Stimulated activated CD8-positive, alpha-beta memory T cell treated with anti-CD3 and anti-CD28 coated beads, Interleukin-4, amount 100 ng/mL, for 1 hour (primary cell): Measurements from ENCODE around the gene EBF3.

ENCODE experiments used
- DNase-seq, 2 donors: peaks; one replicate each; pipeline ENCODE4 v3.0.0-alpha.2; 2020; ENCODE audit warnings: low read depth in 2 of 2, low spot score in 1 of 2

EBF3 gene

DNA sequence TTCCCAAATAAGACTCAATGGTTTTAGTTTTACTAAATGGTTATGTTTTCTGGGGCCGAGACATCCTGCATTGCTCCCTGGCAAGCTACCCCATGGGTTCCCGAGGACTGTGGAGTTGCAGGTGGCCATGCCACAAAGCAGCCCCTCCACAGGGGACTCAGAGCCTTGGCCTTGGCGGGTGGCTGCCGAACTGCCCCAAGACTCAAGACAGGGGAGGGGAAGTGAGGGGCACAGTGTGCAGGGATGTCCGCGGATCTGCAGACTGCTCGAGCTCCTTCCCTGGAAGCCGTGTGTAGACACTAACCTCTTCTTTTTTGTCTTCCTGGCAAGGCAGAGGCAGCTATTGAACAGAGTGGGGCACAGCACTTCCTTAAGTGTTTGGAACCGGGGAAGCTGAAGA lies 154.6 kb downstream of the EBF3 start:
- no peak for DNase-seq

DNA sequence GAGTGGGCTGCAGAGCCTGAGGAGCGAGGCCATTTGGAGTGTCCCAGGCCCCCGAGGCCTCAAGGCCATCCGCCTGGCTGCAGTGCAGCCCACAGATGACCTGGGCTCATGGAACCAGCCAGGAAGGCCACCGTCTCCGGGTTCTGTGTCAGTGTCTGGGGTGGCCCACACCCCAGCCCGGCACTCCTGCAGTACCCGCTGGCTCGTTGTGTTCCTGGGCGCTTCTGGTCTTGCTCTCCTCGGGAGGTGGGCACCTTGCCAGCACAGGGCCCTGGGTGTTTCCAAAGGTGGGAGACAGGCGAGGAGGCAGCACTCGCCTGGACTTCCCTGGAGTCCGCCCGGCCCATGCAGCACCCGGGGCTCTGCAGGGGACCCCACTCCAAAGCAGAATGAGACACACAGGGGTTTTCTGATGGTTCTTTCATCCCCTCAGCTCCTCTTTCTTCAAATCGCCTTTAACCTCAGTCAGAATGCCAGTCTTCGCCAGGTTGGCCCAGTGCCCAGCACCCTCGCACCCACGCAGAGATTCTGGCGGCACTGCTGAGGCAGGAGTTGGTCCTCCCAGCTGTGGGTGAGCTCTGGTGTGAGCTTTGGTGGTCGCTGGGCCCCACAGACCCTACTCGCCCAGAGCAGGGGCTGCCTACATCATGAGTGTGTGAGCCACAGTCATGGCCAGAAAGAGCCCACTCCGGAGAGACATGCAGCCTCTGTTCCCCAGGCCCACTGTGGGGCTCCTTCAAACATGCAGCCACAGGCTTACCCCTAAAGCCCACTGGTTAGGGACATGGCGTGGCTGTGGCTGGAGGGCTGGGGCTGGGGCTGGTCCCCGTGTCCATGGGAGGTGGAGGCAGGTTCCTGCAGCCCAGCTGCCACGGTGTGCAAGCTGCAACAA lies 155.7 kb downstream of the EBF3 start:
- DNase-seq = no peak

DNA sequence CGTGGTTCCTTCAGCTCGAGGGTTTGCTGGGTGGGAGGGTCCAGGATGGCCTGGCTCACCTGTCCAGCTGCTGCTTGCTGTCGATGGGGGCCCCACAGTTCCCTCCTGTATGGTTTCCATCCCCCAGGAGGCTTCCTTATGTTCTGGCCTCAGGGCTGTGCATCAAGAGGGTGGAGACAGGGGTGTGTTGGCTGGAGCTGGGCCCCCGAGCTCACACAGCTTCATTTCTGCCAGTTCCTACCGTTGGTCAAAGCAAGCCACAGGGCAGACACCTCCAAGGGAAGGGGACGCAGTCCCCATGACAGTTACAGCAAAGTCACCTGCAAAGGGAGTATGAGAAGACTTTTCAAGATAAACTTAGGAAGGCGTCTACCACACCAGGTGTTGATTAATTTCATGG lies 156.9 kb downstream of the EBF3 start:
- no peak for DNase-seq

DNA sequence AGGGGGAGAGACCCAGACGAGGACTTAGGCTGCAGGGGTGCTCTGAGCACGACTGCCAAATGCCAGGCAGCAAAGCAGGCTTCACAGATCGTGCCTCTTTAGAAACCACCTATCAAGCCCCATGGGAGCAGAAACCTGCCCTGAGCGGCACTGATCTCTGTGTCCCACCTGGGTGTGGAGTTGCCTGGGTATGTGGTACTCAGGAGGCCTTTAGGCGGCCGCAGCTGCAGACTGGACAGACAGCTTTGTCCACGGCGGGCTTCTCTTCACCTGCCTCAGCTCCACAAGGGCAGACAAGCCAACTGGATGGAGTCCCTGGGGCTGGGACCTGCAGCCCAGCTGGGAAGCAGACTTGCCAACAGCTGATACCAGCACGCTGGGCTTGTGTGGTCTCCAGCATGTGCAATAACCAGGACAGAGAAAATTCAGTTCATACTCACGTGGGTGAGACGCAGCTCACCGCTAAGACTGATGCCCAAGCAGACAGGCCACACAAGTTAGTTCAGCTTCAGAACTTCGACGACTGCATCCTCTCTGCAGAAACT lies 163.2 kb downstream of the EBF3 start:
- no peak for DNase-seq

DNA sequence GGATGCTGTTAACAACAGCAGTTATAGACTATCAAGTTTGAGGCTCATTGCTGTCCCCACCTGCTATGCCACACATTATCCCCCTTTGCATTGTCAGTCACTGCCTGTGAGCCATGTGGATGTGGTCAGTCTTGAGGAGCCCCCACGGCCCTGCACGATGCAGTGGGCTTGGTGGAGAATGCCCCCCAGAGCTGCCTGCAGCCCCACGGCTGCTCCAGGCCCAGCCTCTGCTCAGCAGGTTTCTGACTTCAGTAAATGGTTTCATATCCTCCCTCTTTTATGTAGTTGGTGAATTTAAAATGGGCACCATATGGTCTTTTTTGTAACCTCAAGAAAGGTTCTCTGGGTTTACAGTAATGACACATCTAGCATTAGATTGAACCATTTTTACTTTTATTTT lies 164.1 kb downstream of the EBF3 start:
- DNase-seq = no peak

DNA sequence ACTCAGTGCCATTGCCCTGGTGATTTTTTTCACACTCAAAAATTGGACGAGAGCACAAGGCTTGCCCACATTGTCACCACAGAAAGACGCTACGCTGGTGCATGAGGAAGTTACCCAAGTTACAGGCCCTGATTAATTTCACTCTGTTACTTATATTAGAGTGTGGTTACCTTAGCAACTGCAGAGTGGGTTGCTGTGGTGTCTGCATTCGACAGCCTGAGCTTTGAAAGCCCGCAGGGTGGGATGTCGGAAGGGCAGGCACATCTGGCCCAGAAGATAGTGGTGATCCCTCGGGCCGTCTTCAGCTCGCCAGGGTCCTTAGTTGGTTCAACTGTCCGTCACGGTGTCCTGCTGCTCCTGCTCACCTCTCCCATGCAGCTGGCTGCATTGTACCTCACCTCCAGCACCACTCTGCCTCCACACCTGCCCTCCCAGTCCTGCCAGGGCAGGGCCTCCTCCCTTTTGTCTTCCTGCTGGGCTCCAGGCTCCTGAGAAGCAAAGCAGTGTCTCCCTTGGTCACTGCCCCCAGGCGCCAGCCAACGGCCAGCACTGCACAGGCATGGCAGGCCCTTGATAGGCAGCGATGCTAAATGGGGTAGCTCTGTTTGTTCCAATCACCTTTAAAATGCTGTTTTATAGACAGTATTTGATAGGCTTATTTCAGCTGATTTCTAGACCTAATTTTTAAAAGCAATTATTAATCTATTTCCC lies 167.2 kb downstream of the EBF3 start:
- DNase-seq = no peak

DNA sequence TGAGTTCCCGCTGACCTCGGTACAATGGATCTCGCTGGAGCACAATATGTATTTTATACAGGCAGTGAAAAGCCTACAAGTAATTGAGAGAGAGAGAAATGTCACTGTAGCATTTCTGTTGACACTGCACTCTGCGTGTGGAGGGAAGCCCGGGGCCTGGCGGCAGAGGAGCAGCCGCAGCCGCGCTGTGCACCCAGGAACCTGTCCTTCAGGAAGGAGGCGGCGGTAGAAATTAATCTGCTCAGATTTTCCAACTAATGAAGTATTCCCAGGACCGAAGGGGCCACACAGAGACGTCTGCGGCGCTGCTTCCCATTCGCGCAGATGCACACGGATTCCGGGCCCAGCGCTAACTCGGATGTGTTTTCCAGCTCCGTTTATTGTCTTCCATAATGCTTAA lies 170.1 kb downstream of the EBF3 start:
- DNase-seq = no peak

DNA sequence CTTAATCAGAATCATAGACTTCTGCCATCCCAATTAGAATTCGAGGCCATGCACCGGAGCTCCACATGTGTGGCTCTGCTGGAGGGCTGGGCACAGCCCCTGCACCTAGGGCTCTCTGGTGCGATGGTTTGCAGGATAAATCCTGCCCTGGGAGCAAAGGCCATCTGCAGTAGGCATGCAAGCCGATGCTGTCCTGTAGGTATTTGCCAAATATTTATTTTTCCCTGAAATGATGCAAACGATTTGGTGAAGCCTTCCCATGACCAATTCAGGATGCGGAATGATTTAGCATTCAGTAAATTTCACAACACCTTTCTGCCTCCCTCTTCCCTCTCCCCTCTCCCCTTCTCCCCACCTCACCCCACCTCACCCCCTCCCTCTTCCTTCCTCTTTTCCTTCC lies 170.6 kb downstream of the EBF3 start:
- DNase-seq = no peak

DNA sequence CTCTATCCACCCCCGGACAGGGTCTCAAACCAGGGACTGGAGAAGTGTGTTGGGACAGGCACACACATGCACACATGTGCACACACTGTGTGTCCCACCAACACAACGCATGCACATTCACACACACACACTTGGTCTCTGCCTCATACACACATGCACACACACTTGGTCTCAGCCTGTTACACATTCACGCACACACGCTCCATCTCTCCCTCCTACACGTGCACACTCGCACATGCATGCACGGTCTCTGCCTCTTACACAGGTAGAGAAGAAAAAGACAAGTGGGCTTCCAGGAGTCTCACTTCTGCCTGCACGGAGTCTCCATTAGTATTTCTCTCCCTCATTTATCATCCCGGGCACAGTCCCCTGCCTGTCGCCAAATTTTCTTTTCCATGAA lies 171.2 kb downstream of the EBF3 start:
- DNase-seq = no peak

DNA sequence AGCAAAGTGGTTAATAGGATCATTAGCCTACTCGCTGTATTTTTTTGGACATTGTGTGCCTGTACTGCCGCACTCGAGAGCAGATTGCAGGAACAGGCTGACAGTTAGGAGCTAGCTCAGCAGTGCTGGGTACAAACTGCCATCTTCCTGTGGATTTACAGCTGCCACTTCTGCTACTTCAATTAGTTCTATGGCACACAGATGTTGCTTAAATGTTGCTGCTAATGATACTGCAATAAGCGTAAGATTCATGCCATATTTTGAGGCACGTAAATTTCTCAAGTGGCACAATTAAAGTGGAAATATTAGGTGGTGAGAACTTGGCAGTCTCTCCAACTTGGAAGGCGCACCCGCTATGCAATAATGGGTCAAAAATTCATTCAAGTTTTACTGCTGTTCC lies 171.9 kb downstream of the EBF3 start:
- DNase-seq = no peak

DNA sequence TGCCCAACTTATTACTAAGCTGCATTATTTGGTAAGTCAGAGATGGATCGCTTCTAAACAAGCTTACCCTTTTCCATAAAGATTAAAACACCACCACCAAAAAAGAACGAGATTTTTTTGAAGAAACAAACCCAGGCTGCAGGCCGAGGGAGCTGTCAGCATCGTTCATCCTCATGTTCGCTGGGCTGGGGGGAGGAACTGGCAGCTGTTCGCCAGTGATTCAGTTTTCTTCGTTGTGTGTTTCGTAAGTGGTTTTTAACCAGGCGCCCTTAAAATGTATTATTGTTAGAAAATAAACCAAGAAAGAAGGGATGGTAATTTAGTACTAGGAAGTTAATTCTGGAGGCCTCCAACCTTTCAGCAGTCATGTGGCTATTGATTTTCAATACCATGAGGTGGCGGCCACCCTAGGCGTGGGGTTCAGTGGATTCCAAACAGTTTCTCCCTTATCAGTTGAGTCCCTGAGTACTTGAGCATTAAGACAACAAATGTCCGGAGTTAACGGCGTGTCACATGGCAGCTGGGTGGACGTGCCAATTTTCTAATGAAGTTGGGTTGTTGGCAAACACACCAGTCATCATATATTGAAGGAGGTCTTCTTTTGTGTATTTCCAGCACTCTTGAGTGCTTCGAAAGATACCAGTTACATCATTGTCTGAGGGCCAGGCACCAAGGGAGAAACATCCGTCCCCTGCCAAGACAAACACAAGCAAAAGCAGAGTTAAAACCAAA lies 173.2 kb downstream of the EBF3 start:
- no peak for DNase-seq

DNA sequence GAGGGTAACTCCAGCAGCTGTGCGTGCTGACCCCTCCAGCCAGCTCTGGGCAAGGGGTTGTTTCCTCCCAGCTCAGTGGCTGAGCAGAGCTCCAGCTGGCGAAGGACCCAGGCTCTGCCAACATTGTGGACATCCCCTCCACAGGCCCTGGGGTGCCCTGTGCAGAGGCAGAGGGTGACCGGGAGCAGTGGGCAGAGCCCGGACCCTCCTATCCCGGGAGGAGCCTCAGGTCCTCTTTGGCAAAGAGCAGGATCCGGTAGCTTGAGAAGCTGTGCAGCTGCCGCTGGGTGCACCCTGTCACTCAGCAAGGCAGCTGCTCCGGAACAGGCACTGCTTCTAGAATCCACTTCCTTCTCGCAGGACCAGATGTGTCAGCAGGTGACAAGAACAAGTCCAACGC lies 175.9 kb downstream of the EBF3 start:
- DNase-seq = no peak

DNA sequence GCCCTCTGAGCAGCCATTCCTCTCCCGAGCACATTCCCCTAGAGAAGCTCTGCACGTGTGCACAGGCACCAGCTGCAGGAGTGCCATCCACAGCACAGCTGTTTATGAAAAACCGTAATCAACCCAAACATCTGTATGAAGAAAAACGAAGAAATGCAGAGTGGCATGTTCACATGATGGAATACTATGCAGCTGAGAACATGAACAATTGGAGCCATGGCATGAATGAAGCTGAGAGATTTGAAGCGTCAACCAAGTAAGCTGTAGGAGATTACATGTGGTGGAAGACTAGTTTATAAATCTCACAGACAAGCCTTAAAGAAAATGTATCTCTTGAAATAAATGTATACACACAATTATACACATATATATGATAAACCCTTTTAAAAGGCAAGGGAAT lies 176.5 kb downstream of the EBF3 start:
- no peak for DNase-seq

DNA sequence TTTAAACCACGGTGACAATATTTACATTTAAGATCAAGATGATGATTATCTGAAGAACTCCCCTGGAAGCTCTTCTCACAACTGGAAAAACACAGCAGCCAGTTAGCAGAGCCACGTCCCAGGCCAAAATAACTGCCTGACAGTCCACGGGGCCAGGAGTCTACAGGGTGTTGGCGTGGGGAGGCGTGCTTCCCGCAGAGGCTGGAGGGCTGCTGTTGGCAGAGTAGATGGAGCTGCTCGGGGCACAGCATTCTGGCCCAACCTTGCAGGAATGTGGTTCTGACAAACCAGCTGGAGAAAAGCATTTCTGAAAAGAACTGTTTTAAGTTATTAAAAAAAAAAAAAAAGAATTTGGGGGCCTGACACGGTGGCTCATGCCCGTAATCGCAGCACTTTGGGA lies 177.9 kb downstream of the EBF3 start:
- no peak for DNase-seq

DNA sequence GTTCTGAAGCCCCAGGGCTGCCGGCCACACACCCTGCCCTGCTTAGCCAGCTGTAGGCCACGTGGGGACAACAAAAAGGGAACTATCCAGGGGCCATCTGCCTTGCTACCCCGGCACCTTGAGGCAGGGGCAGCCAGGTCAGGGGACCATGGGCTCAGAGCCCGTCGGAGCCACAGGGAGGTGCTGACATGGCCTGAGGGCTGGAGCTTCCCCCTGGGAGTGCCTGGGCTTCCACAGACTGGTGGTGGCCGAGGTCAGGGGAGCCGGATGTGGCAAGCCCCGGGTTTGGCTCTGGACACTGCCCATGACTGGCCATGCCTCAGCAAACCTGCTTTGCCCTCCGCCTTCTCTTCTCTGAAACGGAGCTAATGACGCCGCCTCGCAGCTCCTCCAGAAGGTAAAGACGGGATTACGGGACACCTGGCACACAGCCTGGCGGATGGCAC lies 178.5 kb downstream of the EBF3 start:
- DNase-seq = no peak
